HEK293 (cell line): ENCODE data around the gene NMNAT2.
A peak's percentile ranks its signal among the peaks of the same experiment; 100 is the strongest.

ENCODE experiments used
- GFI1B ChIP-seq: fragments of 450-650 bp; formaldehyde crosslinking; IDR thresholded peaks from 2 replicates; pipeline ENCODE4 v1.5.1; 2016; ENCODE audit warnings: missing biosample characterization, missing genetic modification characterization
- IKZF3 ChIP-seq: fragments of 450-650 bp; IDR thresholded peaks from 2 replicates; pipeline ENCODE4 v1.5.0; 2018; ENCODE audit warnings: missing biosample characterization, mild to moderate bottlenecking, missing genetic modification characterization, moderate library complexity
- KLF16 ChIP-seq: fragments of 450-650 bp; formaldehyde crosslinking; IDR thresholded peaks from 2 replicates; pipeline ENCODE4 v1.5.1; 2017; ENCODE audit warnings: missing biosample characterization, missing genetic modification characterization
- PRDM1 ChIP-seq: fragments of 450-650 bp; formaldehyde crosslinking; IDR thresholded peaks from 2 replicates; pipeline ENCODE4; 2016; ENCODE audit warnings: missing biosample characterization, missing genetic modification characterization
- SP2 ChIP-seq: fragments of 450-650 bp; formaldehyde crosslinking; IDR thresholded peaks from 2 replicates; pipeline ENCODE4 v1.5.1; 2016; ENCODE audit warnings: missing biosample characterization, missing genetic modification characterization
- SP7 ChIP-seq: fragments of 450-650 bp; formaldehyde crosslinking; IDR thresholded peaks from 2 replicates; pipeline ENCODE4 v1.5.1; 2016; ENCODE audit warnings: missing biosample characterization, missing genetic modification characterization
- WT1 ChIP-seq: fragments of 450-650 bp; formaldehyde crosslinking; IDR thresholded peaks from 2 replicates; pipeline ENCODE4 v1.5.1; 2016; ENCODE audit warnings: missing biosample characterization, missing genetic modification characterization
- ZBTB20 ChIP-seq: fragments of 450-650 bp; formaldehyde crosslinking; IDR thresholded peaks from 2 replicates; pipeline ENCODE4 v1.5.1; 2016; ENCODE audit warnings: missing biosample characterization, missing genetic modification characterization
- ZBTB48 ChIP-seq: fragments of 450-650 bp; formaldehyde crosslinking; IDR thresholded peaks from 2 replicates; pipeline ENCODE4 v1.5.1; 2016; ENCODE audit warnings: missing biosample characterization, missing genetic modification characterization
- ZFP37 ChIP-seq: fragments of 450-650 bp; formaldehyde crosslinking; IDR thresholded peaks from 2 replicates; pipeline ENCODE4 v1.5.1; 2016; ENCODE audit warnings: missing biosample characterization, missing genetic modification characterization
- ZFP41 ChIP-seq: fragments of 450-650 bp; formaldehyde crosslinking; IDR thresholded peaks from 2 replicates; pipeline ENCODE4 v1.5.1; 2016; ENCODE audit warnings: missing biosample characterization, missing genetic modification characterization, borderline replicate concordance
- ZNF140 ChIP-seq: fragments of 450-650 bp; formaldehyde crosslinking; IDR thresholded peaks from 2 replicates; pipeline ENCODE4 v1.5.1; 2016; ENCODE audit warnings: missing biosample characterization, missing genetic modification characterization
- ZNF146 ChIP-seq: fragments of 450-650 bp; formaldehyde crosslinking; IDR thresholded peaks from 2 replicates; pipeline ENCODE4 v1.5.1; 2016; ENCODE audit warnings: missing biosample characterization, missing genetic modification characterization
- ZNF248 ChIP-seq: fragments of 450-650 bp; formaldehyde crosslinking; IDR thresholded peaks from 2 replicates; pipeline ENCODE4 v1.5.1; 2017; ENCODE audit warnings: missing biosample characterization, missing genetic modification characterization
- ZNF311 ChIP-seq: fragments of 450-650 bp; formaldehyde crosslinking; IDR thresholded peaks from 2 replicates; pipeline ENCODE4 v1.5.1; 2017; ENCODE audit warnings: missing biosample characterization, missing genetic modification characterization, borderline replicate concordance
- ZNF335 ChIP-seq: fragments of 450-650 bp; formaldehyde crosslinking; conservative IDR thresholded peaks from 2 replicates; pipeline ENCODE4 v1.5.1; 2016; ENCODE audit warnings: missing biosample characterization, missing genetic modification characterization
- ZNF501 ChIP-seq: fragments of 450-650 bp; formaldehyde crosslinking; IDR thresholded peaks from 2 replicates; pipeline ENCODE4 v1.5.1; 2016; ENCODE audit warnings: missing biosample characterization, missing genetic modification characterization
- ZNF529 ChIP-seq: fragments of 450-650 bp; formaldehyde crosslinking; IDR thresholded peaks from 2 replicates; pipeline ENCODE4 v1.5.1; 2017; ENCODE audit warnings: missing genetic modification characterization, missing biosample characterization; ENCODE audit not compliant: insufficient replicate concordance
- ZNF670 ChIP-seq: fragments of 450-650 bp; formaldehyde crosslinking; IDR thresholded peaks from 2 replicates; pipeline ENCODE4 v1.5.1; 2016; ENCODE audit warnings: missing biosample characterization, missing genetic modification characterization, low read depth
- ZNF776 ChIP-seq: fragments of 450-650 bp; formaldehyde crosslinking; IDR thresholded peaks from 2 replicates; pipeline ENCODE4 v1.5.0; 2017; ENCODE audit warnings: missing biosample characterization, missing genetic modification characterization, borderline replicate concordance
- TF ChIP-seq, protein P1 (sequence below): fragments of 450-650 bp; formaldehyde crosslinking; IDR thresholded peaks from 2 replicates; pipeline ENCODE4 v1.5.1; 2016; ENCODE audit warnings: missing biosample characterization, missing genetic modification characterization, low read depth
- TF ChIP-seq, protein P2 (sequence below): fragments of 450-650 bp; formaldehyde crosslinking; IDR thresholded peaks from 2 replicates; pipeline ENCODE4 v1.5.1; 2016; ENCODE audit warnings: missing biosample characterization, missing genetic modification characterization, borderline replicate concordance
- TF ChIP-seq, protein P3 (sequence below): fragments of 450-650 bp; formaldehyde crosslinking; conservative IDR thresholded peaks from 2 replicates; pipeline ENCODE4 v1.5.1; 2016; ENCODE audit warnings: low read depth, missing biosample characterization, missing genetic modification characterization
- TF ChIP-seq, protein P4 (sequence below): fragments of 450-650 bp; formaldehyde crosslinking; IDR thresholded peaks from 2 replicates; pipeline ENCODE4 v1.5.1; 2016; ENCODE audit warnings: missing biosample characterization, missing genetic modification characterization
- TF ChIP-seq, protein P5 (sequence below): fragments of 450-650 bp; IDR thresholded peaks from 2 replicates; pipeline ENCODE4 v1.5.1; 2018; ENCODE audit warnings: missing biosample characterization, missing genetic modification characterization

Gene NMNAT2

DNA sequence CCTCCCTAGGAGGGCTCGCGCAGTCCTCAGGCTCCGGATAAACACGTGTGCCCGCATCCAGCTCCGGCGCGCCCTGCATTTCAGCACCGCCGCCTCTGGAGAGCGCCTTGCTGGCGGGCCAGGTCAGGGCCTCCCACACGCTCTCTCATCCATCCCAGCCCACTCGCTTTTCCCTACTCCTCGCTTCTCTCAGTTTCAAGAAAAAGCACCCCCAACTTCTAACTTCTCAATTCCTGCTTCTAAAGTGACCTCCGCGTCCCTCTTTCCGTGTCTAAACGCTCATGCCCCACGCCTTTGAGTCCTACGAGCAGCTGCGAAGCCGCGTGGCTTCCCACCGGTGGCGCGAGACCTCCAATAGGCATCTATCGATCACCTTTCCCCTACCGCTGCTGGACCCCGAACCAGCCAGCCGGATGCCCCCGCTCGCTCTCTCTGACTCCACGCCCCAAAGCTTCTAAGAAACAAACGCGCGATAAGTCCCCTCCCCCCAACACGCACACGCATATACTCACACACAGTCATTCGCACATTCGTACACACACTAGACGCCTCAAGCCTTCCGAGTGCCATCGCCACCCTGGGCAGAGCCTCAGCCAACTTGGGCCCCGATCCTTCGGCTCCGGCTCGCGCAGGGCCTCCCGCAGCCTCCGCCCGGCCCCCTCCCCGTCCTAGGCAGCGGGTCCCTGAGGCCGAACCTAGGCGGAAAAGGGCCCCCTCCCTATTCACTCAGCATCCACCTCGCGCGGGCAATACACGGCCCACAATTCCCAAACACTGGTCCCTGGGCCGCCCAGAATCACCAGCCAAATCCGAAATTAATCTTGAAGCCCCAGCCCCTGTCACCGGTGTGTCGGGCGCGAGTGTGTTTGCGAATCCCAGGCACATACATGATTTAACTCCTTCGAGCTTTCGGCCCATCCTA is 1.1 kb downstream of the NMNAT2 start (continued):
- TF ChIP-seq, protein P1, sequence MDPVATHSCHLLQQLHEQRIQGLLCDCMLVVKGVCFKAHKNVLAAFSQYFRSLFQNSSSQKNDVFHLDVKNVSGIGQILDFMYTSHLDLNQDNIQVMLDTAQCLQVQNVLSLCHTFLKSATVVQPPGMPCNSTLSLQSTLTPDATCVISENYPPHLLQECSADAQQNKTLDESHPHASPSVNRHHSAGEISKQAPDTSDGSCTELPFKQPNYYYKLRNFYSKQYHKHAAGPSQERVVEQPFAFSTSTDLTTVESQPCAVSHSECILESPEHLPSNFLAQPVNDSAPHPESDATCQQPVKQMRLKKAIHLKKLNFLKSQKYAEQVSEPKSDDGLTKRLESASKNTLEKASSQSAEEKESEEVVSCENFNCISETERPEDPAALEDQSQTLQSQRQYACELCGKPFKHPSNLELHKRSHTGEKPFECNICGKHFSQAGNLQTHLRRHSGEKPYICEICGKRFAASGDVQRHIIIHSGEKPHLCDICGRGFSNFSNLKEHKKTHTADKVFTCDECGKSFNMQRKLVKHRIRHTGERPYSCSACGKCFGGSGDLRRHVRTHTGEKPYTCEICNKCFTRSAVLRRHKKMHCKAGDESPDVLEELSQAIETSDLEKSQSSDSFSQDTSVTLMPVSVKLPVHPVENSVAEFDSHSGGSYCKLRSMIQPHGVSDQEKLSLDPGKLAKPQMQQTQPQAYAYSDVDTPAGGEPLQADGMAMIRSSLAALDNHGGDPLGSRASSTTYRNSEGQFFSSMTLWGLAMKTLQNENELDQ (tag by site-specific recombination) = no peak
- TF ChIP-seq, protein P2, sequence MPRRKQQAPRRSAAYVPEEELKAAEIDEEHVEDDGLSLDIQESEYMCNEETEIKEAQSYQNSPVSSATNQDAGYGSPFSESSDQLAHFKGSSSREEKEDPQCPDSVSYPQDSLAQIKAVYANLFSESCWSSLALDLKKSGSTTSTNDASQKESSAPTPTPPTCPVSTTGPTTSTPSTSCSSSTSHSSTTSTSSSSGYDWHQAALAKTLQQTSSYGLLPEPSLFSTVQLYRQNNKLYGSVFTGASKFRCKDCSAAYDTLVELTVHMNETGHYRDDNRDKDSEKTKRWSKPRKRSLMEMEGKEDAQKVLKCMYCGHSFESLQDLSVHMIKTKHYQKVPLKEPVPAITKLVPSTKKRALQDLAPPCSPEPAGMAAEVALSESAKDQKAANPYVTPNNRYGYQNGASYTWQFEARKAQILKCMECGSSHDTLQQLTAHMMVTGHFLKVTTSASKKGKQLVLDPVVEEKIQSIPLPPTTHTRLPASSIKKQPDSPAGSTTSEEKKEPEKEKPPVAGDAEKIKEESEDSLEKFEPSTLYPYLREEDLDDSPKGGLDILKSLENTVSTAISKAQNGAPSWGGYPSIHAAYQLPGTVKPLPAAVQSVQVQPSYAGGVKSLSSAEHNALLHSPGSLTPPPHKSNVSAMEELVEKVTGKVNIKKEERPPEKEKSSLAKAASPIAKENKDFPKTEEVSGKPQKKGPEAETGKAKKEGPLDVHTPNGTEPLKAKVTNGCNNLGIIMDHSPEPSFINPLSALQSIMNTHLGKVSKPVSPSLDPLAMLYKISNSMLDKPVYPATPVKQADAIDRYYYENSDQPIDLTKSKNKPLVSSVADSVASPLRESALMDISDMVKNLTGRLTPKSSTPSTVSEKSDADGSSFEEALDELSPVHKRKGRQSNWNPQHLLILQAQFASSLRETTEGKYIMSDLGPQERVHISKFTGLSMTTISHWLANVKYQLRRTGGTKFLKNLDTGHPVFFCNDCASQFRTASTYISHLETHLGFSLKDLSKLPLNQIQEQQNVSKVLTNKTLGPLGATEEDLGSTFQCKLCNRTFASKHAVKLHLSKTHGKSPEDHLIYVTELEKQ (tag by site-specific recombination) = no peak
- TF ChIP-seq ZNF146 (tag by site-specific recombination) (no peak; the same call in 1 of the 2 replicates), ZFP41 (tag by site-specific recombination) (no peak), ZFP37 (tag by site-specific recombination) (0 out of 2 replicates have a peak, but pooled peaks have one; percentile 38), SP2 (tag by site-specific recombination) (no peak), ZNF140 (tag by site-specific recombination) (no peak), ZNF776 (no peak), GFI1B (tag by site-specific recombination) (no peak), WT1 (tag by site-specific recombination) (no peak), IKZF3 (tag by site-specific recombination) (0 out of 2 replicates have a peak, but pooled peaks have one; percentile 16), ZNF248 (tag by site-specific recombination) (no peak), ZNF311 (tag by site-specific recombination) (no peak), ZNF501 (peak; percentile 71; the same call in 1 of the 2 replicates), ZBTB20 (peak; percentile 99), PRDM1 (tag by site-specific recombination) (peak; percentile 90), KLF16 (tag by site-specific recombination) (peak; percentile 69), SP7 (tag by site-specific recombination) (peak; percentile 59; the same call in 1 of the 2 replicates), ZNF335 (tag by site-specific recombination) (peak; percentile 98), ZNF670 (tag by site-specific recombination) (no peak), ZNF529 (tag by site-specific recombination) (no peak), ZBTB48 (peak; percentile 42; the same call in 1 of the 2 replicates)
- TF ChIP-seq, protein P3, sequence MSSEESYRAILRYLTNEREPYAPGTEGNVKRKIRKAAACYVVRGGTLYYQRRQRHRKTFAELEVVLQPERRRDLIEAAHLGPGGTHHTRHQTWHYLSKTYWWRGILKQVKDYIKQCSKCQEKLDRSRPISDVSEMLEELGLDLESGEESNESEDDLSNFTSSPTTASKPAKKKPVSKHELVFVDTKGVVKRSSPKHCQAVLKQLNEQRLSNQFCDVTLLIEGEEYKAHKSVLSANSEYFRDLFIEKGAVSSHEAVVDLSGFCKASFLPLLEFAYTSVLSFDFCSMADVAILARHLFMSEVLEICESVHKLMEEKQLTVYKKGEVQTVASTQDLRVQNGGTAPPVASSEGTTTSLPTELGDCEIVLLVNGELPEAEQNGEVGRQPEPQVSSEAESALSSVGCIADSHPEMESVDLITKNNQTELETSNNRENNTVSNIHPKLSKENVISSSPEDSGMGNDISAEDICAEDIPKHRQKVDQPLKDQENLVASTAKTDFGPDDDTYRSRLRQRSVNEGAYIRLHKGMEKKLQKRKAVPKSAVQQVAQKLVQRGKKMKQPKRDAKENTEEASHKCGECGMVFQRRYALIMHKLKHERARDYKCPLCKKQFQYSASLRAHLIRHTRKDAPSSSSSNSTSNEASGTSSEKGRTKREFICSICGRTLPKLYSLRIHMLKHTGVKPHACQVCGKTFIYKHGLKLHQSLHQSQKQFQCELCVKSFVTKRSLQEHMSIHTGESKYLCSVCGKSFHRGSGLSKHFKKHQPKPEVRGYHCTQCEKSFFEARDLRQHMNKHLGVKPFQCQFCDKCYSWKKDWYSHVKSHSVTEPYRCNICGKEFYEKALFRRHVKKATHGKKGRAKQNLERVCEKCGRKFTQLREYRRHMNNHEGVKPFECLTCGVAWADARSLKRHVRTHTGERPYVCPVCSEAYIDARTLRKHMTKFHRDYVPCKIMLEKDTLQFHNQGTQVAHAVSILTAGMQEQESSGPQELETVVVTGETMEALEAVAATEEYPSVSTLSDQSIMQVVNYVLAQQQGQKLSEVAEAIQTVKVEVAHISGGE = peak; percentile 27; the same call in 1 of the 2 replicates
- TF ChIP-seq, protein P4, sequence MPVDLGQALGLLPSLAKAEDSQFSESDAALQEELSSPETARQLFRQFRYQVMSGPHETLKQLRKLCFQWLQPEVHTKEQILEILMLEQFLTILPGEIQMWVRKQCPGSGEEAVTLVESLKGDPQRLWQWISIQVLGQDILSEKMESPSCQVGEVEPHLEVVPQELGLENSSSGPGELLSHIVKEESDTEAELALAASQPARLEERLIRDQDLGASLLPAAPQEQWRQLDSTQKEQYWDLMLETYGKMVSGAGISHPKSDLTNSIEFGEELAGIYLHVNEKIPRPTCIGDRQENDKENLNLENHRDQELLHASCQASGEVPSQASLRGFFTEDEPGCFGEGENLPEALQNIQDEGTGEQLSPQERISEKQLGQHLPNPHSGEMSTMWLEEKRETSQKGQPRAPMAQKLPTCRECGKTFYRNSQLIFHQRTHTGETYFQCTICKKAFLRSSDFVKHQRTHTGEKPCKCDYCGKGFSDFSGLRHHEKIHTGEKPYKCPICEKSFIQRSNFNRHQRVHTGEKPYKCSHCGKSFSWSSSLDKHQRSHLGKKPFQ = 0 out of 2 replicates have a peak, but pooled peaks have one; percentile 40
- TF ChIP-seq, protein P5, sequence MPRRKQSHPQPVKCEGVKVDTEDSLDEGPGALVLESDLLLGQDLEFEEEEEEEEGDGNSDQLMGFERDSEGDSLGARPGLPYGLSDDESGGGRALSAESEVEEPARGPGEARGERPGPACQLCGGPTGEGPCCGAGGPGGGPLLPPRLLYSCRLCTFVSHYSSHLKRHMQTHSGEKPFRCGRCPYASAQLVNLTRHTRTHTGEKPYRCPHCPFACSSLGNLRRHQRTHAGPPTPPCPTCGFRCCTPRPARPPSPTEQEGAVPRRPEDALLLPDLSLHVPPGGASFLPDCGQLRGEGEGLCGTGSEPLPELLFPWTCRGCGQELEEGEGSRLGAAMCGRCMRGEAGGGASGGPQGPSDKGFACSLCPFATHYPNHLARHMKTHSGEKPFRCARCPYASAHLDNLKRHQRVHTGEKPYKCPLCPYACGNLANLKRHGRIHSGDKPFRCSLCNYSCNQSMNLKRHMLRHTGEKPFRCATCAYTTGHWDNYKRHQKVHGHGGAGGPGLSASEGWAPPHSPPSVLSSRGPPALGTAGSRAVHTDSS = no peak
